HG03039 (cell line): ENCODE results near the gene ME3.
A peak's percentile ranks its signal among the peaks of the same experiment; 100 is the strongest.

Experiments used
- ATAC-seq: cut with Tn5 transposase; IDR thresholded peaks from one replicate; pipeline ENCODE4 v1.9.1; 2021; ENCODE audit warnings: mild to moderate bottlenecking, moderate library complexity; ENCODE audit not compliant: unreplicated experiment

Gene ME3

DNA sequence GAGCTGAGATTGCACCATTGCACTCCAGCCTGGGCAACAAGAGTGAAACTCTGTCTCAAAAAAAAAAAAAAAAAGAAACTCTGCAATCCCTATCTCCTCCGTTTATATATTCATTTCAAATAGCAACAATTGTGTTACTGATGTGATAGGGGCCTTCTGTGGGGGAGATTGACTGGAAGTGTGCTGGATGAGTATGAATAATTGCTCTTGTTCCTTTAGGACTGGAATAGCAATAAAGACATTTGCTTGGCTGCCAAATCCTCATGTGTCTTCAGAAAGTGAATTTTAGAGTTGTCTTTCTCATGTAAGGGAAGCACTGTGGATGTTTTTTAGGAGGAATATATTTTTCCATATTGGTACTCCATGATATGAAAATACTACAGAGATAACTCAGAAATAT lies 21.1 kb upstream of the ME3 start:
- ATAC-seq: no peak

DNA sequence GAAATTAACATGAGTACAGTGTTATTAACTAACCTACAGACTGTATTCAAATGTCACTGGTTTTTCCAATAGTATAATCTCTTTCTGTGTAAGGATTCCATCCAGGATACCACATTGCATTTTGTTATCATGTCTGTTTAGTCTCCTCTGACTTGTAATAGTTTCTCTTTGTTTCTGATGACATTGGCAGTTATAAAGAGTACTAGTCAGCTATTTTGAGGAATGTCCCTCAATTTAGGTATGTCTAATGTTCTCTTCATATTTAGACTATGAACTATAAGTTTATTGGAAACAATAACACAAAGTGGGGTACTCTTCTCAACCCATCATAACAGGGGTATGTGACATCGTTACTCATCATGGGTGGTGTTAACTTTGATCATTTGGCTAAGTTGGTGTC lies 20.3 kb upstream of the ME3 start:
- no peak for ATAC-seq

DNA sequence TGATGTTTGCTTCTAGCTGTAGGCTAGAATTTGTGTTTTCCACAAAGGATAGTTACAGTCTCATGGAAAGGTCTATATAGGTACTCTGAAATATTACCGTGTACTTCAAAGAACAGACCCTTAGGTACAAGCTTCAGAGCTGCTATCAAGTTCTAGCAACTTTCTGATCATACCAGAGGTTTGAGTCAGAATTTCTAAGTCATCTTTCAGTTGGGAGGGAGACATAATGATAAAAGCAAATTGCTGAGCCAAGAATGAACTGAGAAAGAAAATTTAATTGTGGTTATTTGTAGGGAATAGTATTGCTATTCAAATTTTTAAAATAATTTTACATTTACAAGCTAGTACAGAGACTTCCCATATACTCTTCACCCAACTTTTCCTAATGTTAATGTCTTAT lies 19.9 kb upstream of the ME3 start:
- ATAC-seq: no peak

DNA sequence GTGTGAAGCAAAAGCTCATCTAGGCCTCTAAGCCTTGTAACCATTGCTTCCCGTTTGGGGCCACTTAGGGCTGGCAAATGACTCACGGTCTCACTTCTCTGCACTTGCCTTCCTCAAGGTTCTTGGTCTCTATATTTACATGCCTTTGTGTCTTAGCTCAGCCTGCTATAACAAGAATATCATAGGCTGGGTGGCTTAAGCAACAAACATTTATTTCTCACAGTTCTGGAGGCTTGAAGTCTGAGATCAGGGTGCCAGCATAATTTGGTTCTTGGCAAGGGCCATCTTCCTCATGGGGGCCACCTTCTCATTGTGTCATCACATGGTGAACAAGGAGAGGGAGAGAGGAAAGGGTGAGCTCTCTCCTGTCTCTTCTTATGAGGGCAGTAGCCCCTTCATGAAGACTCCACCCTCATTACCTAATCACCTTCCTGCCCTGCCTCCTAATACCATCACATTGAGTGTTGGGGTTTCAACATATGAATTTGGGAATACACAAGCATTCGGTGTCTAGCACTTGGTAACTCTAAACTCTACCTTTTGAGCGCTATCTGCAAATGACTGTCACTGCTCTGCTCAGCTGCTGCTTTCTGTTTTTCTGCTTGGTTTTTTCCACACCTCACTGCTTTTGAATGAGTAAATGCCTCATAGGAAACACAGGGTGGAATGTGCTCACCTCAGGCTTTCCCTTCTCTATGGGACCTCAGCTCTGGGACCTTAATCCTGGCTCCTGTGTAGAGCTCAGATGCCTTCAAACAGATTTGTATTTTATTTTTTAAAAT lies 16.2 kb upstream of the ME3 start:
- ATAC-seq: peak; percentile 71

DNA sequence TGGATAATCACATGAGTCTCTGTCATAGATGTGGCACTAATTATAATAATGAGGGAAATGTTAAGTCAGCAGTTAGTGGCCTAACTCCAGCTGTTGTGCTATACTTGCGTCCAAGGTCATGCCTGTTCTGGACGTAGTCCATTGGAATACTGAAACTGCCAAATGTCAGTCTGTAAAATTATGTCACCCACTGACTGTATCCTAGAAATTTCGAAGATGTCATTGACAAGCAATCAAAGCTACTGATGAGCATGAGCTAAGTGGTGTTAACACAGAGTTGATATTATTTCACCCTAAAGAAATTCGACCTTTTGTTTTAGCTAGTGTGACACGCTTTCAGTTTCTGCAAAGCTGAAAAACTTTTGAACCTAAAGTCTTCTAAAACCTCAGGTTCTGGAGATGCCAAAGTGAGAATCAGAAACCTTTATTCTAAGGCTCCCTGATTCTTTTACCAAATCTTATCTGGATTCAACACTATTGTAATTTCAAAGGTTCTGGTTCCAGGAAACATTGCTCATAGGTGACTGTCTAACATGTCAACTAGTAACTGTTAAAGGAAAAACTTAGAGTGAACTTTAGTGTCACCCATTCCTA lies 14.9 kb upstream of the ME3 start:
- no peak for ATAC-seq

DNA sequence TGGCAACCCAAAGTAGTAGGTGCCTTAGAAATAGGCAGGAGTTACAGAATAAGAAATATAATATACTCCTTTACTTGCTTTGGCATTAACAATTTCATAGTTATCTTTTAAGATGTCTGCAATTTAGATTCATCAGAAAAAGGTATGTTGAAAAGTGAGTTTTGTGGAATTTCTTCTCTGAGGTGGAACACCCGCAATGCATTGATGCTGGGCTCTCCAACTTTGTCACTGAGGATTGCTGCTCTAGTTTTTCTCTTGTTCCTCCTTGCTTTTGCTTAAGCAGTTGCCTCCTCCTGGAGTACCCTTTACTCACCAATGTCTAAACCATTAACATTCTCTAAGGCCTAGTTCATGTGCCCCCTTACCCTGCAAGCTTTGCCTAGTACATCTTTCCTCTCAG lies 14.1 kb upstream of the ME3 start:
- no peak for ATAC-seq

DNA sequence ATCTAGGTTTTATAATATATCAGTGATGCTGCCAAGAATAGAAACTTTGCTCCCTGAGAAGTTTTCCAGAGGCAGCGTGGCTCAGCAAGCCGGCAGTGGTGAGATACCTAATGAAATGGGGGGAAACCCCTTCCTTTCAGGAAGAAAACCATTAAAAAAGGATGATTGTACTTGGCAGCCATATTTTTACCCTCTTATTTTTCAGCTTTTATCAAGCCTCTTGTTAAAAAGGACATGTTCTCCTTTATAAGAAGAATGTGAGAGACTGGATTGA lies 9.0 kb upstream of the ME3 start:
- ATAC-seq: no peak

DNA sequence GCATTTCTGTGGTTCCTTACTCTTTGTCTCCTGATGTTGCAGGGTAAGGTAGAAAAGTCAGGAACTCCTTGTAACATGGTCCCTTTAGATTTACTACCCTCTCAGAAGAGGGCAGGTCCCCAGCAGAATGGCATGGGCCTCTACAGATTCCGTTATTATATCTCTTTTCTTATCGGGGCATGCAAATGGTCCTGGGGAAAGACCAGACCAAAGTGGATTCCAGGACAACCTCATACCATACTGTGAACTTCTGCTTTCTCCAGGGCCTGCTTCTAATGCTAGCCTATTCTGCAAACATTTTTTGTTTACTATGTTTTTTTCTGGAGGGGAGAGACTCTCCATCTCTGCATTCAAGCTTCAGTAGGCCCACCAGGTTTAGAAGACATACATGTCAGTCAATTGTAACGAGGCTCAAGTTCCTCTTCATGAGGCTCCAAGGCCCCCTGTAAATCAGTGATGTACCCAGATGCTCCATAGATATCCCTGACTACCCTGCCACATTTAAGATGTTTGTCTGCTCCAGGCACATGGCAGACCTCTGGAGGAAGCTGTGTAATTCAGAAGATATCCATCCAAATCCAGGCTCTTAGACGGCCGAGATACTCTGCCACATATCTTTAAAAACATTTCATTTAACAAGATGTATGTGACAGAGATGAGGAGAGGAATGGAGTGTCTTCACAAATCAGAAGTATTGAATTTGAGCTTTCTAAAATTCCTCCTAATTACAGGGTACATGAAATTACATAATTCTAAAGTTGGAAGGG lies 8.5 kb upstream of the ME3 start:
- no peak for ATAC-seq

DNA sequence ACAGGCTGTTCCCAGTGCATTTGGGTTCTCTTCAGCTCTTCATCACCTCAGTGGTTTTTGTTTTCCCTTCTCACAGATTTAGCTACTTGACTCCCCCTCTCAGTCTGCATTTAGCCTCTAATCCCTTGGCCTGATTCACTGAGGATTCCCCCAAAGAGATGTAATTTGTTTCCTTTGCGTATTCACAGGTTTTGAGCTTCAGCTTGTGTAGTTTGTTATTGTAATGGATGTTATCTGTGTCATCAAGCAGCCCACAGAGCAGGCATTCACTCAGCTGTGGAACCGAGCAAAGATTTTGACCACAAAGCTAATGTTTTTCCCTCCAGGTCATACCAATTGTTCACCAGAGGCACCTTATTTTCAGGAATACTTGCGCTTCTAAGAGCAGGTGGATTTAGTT lies 6.4 kb upstream of the ME3 start:
- no peak for ATAC-seq

DNA sequence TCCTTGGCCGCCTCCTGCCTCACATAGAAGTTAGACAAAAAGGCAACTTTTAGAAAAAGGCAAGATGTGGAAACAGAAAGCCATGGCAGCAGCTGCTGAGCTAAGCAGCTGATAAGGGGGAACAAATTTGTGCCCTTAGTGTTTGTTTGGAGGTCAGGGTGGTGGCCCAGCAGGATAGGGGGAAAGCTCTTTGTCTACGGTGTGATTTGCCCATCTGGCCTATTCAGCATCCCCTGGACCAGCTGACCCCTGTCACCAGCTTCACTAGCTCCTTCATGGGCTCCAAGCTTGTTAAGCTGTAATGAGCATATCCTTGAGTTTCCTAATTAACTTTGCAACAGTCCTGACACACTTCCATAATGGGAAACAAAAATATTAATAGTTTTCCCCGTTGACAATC lies 5.9 kb upstream of the ME3 start:
- no peak for ATAC-seq

DNA sequence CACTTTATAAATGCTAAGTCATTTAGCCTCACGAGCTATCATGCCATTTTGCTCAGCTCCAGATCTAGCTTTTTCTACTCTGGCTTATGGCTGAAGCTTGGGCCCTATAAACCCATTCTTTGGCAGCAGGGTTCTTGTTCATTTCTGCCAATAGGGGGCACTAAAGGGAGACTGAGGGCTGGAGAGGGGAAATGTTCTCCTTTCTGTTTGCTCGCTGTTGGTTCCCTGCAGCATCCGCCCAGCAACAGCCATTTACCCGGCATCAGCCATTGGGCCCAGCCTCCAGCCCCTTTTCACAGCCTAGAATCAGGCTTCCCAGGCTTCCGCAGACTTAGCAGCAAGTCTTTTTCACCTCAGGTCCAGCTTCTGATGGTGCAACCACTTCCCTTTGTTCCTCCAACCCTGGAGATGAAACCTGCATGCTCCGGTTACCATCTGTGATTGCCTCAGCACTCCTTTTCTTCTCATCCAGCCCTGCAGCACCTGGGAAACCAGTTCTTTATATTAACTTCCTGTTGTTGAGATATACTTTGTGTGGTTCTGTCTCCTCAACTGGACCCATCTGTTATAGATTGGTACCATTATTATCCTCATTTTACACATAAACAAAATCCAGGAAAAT lies 4.2 kb upstream of the ME3 start:
- no peak for ATAC-seq

DNA sequence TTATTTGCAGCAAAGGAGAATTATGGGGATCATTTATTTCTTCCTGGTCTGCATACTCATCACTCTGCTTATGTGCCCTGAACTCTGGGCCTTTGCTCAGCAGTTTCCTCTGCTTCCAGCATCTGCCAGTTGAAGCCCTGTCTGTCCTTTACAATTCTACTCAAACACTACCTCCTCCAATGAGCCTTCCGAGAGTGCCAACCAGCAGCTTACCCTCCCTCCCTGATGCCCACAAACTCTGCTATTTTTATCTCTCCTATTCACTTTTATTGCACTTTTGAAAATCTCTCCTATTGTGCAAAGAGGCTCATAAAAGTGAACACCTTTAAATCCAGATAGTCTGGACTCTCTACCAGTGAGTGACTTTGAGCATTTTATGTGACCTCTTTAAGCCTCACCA lies 3.6 kb upstream of the ME3 start:
- ATAC-seq: no peak

DNA sequence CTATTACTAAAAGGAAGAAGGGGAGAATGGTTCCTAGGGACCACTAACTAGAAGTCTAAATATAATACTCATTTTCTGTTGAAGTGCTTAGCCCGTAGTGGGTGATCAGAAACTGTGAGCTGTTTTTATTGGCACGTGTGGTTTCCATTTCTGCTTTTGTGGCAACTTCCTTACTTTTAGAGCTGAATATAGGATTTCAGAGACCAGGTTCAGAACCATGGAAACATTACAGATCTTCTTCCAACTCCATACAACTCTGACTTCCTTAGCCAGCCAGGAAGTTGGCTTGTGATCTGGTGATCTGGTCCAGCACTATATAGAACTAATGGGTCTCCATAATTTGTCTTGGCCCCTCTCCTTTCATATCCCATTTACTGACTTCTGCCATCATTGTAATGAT lies 2.6 kb upstream of the ME3 start:
- no peak for ATAC-seq

DNA sequence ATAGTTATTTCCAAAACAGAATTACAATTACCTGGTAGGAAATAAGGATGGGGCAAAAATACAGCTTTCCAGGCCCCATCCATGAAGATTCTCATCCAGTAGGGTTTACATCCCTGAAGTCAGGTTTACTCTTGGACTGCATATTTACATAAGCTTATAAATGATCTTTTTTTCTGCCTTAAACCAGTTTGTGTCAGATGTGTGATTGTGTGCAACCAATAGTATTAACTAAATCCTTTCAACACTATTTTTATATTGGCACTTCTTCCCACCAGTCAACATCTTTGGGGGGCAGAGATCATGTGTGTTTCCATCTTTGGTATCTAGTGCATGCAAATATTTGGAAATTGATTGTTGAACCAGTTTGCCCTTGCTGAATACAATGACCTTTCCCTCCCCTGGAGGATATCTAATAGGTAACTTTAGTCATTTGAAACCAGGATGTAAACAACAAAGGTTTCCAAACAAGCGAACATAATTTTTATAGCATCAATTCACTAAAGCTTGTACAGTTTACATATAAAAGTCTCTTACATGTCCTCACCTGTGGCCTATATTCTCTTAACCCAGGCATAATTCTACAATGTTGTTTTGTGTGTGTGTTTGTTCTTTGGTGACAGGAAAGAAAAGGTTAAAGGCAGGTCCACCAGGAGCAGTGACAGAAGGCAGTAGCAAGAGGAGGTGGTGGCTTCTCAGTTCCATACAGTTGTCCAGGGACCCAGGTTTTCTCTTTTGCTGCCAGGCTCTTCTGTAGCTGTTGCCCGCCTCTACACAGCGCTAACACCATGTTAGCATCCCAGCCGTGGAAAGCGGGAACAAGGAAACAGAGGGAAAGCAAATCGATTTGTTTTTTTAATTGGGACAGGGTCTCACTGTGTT lies 1.7 kb upstream of the ME3 start:
- ATAC-seq: no peak

DNA sequence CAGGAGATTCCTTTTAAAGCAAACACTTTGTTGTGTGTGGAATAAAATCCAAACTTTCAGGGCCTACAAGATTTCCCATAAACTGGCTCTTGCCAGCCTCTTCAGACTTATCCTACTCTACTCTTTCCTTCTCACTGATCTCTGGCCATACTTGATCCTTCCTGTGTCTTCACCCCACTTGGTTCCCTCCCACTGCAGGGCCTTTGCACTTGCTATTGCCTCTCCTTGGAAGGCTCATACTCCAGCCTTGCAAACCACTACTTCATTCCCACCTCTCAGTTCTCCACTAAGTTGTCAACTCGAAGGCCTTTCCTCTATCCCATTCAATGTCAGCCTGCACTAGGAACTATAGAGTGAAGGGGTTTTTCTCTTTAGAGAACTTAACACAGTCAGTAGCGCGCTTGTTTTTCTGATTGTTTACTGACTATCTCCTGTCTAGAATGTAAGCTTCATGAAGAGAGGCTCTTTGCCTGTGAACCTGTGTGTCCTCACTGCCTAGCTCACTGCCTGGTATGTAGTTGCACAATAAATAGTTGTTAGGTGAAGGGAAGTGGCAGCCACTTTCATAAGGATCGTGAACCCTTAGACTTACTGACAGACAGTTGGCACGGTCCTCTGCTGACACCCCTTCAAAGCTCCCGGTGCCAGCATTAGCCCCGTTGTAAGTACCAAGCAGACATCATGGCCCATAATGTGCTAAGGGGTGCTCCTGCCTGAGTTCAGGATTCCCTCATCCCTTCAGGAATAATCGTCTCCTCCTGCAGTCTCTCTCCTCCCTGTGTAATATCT lies 833 bp upstream of the ME3 start:
- ATAC-seq: no peak

DNA sequence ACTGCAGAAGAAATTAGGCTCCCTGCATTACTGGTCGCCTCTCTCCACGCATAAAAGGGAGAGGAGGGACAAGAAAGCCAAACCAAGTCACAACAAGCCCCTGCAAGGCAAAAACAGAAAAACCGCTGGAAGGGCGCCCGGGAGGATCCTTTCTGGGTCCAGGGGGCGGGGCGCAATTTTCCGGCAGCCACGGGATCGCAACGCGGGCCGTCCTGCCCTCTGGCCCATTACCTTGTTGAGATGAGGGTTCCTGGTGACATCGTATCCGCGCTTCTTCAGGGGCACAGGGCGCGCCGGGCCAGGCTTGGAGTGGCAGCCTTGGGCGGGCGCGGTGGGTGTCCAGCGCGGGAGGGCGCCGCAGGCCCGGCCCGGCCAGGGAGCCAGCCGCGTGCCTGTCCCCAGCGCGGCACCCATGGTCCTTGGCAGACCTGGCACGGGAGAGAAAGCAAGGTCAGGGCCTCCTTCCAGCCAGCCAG lies 847 bp downstream of the ME3 start:
- no peak for ATAC-seq

DNA sequence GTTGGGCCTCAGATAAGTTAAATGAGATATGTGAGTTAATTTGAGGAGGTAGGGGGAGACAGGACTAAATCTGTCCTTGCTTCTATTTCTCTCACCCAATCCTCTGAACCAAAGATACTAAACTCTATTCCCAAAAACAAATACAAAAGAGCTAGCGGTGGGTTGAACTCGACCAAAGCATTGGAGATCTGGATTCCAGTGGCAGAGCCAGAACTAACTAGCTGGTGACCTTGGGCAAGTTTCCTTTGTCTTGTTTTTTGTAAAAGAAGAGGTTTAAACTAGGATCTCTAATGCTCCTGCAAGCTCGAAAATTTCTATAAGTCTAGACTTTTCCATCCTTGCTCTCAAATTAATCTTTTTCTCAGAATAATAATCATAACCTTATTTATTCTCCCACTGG lies 1.5 kb downstream of the ME3 start:
- no peak for ATAC-seq

DNA sequence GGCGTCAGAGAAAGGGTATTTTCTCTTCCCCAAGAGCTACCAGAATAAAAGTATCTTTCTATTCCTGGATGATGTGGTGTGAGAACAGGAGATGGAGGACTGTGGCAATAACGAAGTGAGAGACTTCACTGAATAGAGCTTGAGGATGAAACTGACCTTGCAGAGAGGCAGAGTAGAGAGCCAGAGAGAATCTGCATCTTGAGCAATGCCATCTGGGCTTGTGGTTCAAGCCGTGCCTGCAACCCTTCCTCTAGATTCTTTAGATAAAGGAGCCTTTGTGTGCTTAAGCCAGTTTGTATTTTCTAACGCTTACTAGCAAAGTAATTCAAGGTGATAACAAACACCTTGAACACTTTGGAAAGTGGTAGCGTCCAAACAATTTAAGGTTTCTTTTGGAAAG lies 2.2 kb downstream of the ME3 start:
- ATAC-seq: no peak

DNA sequence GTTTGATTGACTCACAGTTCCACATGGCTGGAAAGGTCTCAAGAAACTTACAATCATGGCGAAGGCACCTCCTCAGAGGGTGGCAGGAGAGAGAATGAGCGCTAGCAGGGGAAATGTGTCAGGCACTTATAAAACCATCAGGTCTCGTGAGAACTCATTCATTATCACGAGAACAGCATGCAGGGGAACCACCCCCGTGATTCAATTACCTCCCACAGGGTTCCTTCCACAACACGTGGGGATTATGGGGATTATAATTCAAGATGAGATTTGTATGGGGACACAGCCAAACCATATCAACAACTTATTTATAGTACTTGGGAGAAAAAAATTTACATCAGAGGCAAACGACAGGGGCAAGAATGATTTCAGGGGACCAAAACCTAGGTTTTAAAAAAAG lies 3.0 kb downstream of the ME3 start:
- no peak for ATAC-seq

DNA sequence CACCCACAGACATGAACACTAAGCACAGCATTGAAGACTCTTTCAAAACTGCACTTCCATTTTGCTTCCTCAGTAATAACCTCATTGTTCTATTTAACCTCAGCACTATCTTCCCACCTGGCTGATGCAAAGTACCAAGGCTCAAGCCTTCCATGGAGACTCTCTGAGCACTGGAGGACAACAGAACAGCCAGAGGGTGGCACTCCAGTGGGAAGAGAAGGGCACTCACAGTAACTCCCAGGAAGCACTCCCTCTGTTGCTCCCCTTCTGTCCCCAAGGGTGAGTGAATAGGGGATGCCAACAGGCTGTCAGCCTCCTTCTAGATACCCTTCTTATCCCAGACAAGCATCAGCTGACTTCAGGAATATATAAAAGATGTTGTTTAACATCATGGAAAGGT lies 3.5 kb downstream of the ME3 start:
- no peak for ATAC-seq
